HFFc6 (cell line): Measurements from ENCODE around the gene USP43. TPM values are rescaled to one million over a fixed set of nuclear protein-coding genes. Genes with fewer than 3 reads are reported as not detected.

Experiments
- DNase-seq: peaks from one replicate; pipeline ENCODE4 v3.0.0-alpha.2; 2018
- H3K27ac Mint-ChIP-seq: 2 replicates; pipeline ENCODE4 v1.8.0; 2020; ENCODE audit warnings: mild to moderate bottlenecking, mixed read lengths
- H3K27me3 Mint-ChIP-seq: 2 replicates; pipeline ENCODE4 v1.8.0; 2021; ENCODE audit warnings: mild to moderate bottlenecking, moderate library complexity, mixed read lengths; ENCODE audit not compliant: insufficient read depth
- H3K36me3 Mint-ChIP-seq: 2 replicates; pipeline ENCODE4 v1.8.0; 2021; ENCODE audit warnings: low read depth, mixed read lengths
- H3K4me1 Mint-ChIP-seq: 2 replicates; pipeline ENCODE4 v1.8.0; 2020; ENCODE audit warnings: low read depth, mixed read lengths
- H3K4me3 Mint-ChIP-seq: 2 replicates; pipeline ENCODE4 v1.8.0; 2020; ENCODE audit warnings: mild to moderate bottlenecking, moderate library complexity, mixed read lengths
- H3K9me3 Mint-ChIP-seq: 2 replicates; pipeline ENCODE4 v1.8.0; 2020; ENCODE audit warnings: mild to moderate bottlenecking, mixed read lengths
- CTCF ChIP-seq: fragments of 200-600 bp; sonication (generic); IDR thresholded peaks from 2 replicates; pipeline ENCODE4 v1.5.0; 2021; ENCODE audit warnings: antibody characterized with exemption, mild to moderate bottlenecking
- total RNA-seq, 6 experiments: library from RNA; stranded (reverse); fragmentation: NEBNext Ultra II Directional; extraction: Animal tissue kit (Norgen Biotek cat#: 25700); gene quantifications; 2 replicates in 1 of 6; 3 replicates in 5 of 6; pipeline ENCODE4 v1.2.3, GENCODE V29; 2021

The USP43 gene
- total RNA-seq, 6 experiments from 2014 or later, result 0.09 TPM; not detected in 5

GRCh38 chr17:9728005-9728404 lies 82.7 kb downstream of the USP43 start:
- Mint-ChIP-seq H3K4me1 (peaks cover 5% of the 10 kb centered on the region; the same call in 1 of the 2 replicates), H3K27ac (no peak overlapping the region), H3K9me3 (no peaks in the 10 kb centered on the region), H3K36me3 (no peaks in the 10 kb centered on the region), H3K27me3 (peaks cover 22% of the 10 kb centered on the region), H3K4me3 (no peak overlapping the region)
- no peak for TF ChIP-seq CTCF
- no peak for DNase-seq

- H3K4me3 Mint-ChIP-seq, result no peak overlapping the region
- H3K27ac Mint-ChIP-seq, result no peak overlapping the region
- H3K36me3 Mint-ChIP-seq, result no peaks in the 10 kb centered on the region
- H3K4me1 Mint-ChIP-seq, result peaks cover 5% of the 10 kb centered on the region; the same call in 1 of the 2 replicates
- no peaks in the 10 kb centered on the region for H3K9me3 Mint-ChIP-seq
- peaks cover 22% of the 10 kb centered on the region for H3K27me3 Mint-ChIP-seq
- TF ChIP-seq CTCF, result no peak
- DNase-seq, result no peak
These were observed 83.2 kb downstream of the USP43 start for GRCh38 chr17:9728564-9728963.

- peaks cover 5% of the 10 kb centered on the region; the same call in 1 of the 2 replicates for H3K4me1 Mint-ChIP-seq
- no peaks in the 10 kb centered on the region for H3K9me3 Mint-ChIP-seq
- peak; percentile 96 for TF ChIP-seq CTCF
- peaks cover 25% of the 10 kb centered on the region for H3K27me3 Mint-ChIP-seq
- no peak overlapping the region for H3K27ac Mint-ChIP-seq
- H3K36me3 Mint-ChIP-seq, result no peaks in the 10 kb centered on the region
- H3K4me3 Mint-ChIP-seq, result no peak overlapping the region
- peak; percentile 58 for DNase-seq
These were observed 83.8 kb downstream of the USP43 start for GRCh38 chr17:9729034-9729650.

GRCh38 chr17:9729735-9730420 lies 84.6 kb downstream of the USP43 start:
- no peak overlapping the region for H3K4me3 Mint-ChIP-seq
- H3K4me1 Mint-ChIP-seq, result peaks cover 5% of the 10 kb centered on the region; the same call in 1 of the 2 replicates
- no peak for DNase-seq
- no peaks in the 10 kb centered on the region for H3K9me3 Mint-ChIP-seq
- H3K36me3 Mint-ChIP-seq, result no peaks in the 10 kb centered on the region
- no peak overlapping the region for H3K27ac Mint-ChIP-seq
- no peak for TF ChIP-seq CTCF
- peaks cover 26% of the 10 kb centered on the region for H3K27me3 Mint-ChIP-seq

- Mint-ChIP-seq H3K27me3 (no peaks in the 10 kb centered on the region; the same call in 1 of the 2 replicates), H3K4me3 (no peak overlapping the region), H3K36me3 (no peaks in the 10 kb centered on the region), H3K4me1 (no peaks in the 10 kb centered on the region), H3K9me3 (peaks cover 6% of the 10 kb centered on the region), H3K27ac (no peak overlapping the region)
- TF ChIP-seq CTCF, result no peak
- no peak for DNase-seq
These were observed 105.2 kb downstream of the USP43 start for GRCh38 chr17:9750524-9750923.
